ENCODE measurements around the gene TACSTD2. TPM values are rescaled to one million over a fixed set of nuclear protein-coding genes. Genes with fewer than 3 reads are reported as not detected.
"Not testable (repeated sequence)": the region's sequence is repeated elsewhere in the genome, so short reads cannot be mapped to it uniquely, and the experiment has no call there.

The TACSTD2 gene
- polyA plus RNA-seq, 1 donor = 1.4 TPM

DNA sequence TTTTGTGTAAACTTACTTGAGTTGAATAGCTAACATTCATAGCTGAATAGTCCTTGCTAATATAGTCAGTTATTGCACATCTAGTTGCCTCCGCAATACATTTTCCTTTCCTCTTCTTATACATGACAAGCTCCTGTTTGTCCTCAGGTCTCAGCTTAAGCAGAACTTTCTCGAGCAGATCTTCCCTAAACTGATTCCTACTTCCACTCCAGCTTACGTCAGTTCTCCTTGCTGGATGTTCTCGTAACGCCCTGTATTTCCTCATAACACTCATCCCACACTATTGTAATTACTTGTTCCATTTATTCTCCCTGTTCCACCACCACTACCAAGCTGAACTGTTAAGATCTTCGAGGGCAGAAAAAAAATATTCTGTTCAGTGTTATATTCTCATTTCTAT lies 15.4 kb downstream of the TACSTD2 start:
- no peak for DNase-seq

GRCh38 chr1:58555393-58555792 lies 21.7 kb downstream of the TACSTD2 start:
- DNase-seq = no peak

- DNase-seq = no peak
These were observed 25.6 kb downstream of the TACSTD2 start for GRCh38 chr1:58551186-58552140.

DNA sequence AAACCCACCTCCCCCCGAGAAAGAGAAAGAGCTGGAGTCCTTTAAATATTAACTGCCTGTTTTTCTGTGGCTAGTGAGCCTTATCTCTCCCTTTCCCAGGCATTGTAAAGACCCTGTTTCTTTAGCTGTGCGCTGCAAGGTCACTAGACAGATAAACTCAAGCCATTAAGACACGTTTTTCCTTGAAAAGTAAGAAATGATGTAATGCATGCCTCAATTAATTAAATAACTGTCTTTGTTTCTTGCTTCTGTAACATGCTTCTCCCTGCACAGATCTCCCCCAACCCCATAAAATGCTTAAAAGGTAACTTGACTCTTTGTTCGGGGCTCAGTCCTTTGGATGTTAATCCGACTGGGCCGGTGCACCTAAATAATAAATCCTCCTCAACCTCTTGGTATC lies 27.8 kb downstream of the TACSTD2 start:
- DNase-seq = not testable (repeated sequence)

DNA sequence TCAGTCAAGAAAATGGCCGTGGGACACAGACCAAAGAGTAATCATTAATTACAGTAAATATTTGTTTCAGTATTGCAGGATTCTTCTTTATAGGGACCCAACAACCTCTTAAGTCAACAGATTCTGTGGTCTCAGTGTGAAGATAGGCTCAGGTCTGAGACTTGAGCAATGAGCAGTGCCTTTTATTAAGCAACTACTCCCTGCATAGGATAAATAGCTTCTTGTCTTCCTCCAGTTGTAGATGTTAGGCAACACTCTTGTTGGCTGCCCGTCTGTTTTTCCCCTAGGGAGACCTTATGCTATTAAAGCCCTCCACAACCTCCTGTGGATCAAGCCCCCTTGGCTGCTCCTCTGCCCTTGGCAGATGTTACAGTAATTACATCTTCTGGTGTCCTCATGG lies 28.7 kb downstream of the TACSTD2 start:
- DNase-seq = no peak

- DNase-seq = peak; percentile 98
These were observed 30.3 kb downstream of the TACSTD2 start, which contains the start of gene OMA1 for GRCh38 chr1:58546520-58547308. Gene OMA1, minus strand, starts transcription at chr1:58546726. Its CDS starts 7,432 bp downstream, at chr1:58539294.

- peak; percentile 83 for DNase-seq
These were observed 31.2 kb downstream of the TACSTD2 start for GRCh38 chr1:58545591-58546519.

- no peak for DNase-seq
These were observed 33.8 kb downstream of the TACSTD2 start for GRCh38 chr1:58543260-58543659.

DNA sequence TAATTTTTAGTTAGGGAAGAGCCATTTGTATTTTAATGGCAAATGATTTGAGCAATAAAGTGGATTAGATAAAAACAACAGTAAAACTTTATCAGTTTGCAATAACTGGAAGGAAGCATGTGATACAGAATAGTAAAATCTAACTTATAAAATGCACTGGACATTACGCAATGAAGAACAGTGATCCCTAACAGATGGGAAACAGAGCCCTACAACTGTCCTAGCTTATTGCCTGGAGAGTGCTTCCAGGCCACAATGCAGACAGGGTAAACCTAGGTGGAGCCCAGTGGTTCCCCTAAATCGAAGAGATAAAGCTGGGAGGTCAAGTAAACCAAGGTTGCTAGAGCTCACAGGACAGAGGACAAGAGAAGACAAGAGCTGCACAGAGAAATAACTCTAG lies 37.5 kb downstream of the TACSTD2 start:
- no peak for DNase-seq

DNA sequence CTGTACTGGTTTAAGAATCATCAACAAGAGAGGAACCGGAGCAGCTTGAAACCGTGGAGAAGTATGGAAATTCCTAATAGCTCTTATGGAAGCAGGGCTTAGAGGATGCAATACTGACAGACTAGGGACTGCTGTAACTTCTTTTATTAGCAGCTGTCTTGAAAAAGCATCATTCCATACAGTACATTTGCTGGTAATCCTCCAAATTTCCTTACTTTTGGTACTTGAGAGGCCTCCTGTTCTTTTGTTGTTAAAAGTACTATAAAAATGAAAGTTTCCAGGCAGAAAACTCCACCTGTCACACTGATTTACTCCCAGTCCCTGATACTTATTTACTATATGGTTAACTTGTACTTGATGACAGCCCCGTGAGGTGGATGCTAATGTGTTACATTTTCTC lies 38.2 kb downstream of the TACSTD2 start:
- no peak for DNase-seq

- not testable (repeated sequence) for DNase-seq
These were observed 45.2 kb downstream of the TACSTD2 start for GRCh38 chr1:58531842-58532241.

- DNase-seq = no peak
These were observed 47.8 kb downstream of the TACSTD2 start for GRCh38 chr1:58529284-58529683.

GRCh38 chr1:58528518-58528917 lies 48.5 kb downstream of the TACSTD2 start:
- no peak for DNase-seq

Other genes starting within 250 kb of the TACSTD2 start
- gene OMA1, start 30.5 kb downstream of the TACSTD2 start, polyA plus RNA-seq (ENCODE audit: insufficient read length) = 15.3 TPM
- 20.8 TPM for gene MYSM1, start 122.8 kb upstream of the TACSTD2 start, polyA plus RNA-seq (ENCODE audit: insufficient read length)
- gene JUN, start 206.8 kb upstream of the TACSTD2 start, polyA plus RNA-seq (ENCODE audit: insufficient read length) = 175 TPM